ENCODE results near the gene USP5.
"Not testable (repeated sequence)": the region's sequence is repeated elsewhere in the genome, so short reads cannot be mapped to it uniquely, and the experiment has no call there.

The USP5 gene

DNA sequence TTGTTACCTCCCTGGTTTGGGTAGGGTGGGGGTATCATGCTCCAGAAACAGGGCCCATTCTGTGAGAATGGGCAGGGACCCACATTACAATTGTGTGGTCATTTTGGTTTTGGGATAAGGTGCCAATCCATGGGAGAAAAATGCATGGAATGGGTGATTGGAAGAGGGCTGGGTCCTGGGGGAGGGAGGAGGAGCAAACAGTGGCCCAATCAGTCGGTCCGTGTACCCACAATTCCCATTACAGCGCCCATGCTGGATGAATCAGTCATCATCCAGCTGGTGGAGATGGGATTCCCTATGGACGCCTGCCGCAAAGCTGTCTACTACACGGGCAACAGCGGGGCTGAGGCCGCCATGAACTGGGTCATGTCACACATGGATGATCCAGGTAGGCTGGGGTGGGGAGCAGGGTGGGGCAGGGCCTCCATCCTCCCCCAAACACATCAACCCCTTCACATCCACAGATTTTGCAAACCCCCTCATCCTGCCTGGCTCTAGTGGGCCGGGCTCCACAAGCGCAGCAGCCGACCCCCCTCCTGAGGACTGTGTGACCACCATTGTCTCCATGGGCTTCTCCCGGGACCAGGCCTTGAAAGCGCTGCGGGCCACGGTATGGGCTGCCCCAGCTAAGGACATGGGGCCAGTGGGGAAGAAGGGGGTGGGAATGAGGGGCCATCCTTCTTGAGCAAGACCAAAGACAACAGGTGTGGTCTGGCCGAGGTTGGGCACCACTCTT is 11.8 kb downstream of the USP5 start:
- DNase-seq (ENCODE audit: low read depth in 2 of 2): no peak

DNA sequence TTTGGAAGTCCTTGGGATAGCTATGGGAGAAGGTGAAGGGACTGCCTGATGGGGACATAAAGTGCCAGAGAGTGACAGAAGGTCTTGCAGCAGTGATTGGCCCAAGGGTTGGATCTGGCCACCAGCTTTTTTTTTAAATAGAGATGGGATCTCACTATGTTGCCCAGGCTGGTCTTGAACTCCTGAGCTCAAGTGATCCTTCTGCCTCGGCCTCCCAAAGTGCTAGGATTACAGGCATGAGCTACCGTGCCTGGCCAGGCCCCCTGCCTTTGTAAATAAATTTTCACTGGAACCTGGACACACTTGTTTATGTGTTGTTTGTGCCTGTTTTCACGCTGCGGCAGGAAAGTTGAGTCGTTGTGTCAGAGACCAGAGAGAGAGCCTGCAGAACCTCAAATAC is 13.4 kb downstream of the USP5 start:
- not testable (repeated sequence) for DNase-seq (ENCODE audit: low read depth in 2 of 2)

DNA sequence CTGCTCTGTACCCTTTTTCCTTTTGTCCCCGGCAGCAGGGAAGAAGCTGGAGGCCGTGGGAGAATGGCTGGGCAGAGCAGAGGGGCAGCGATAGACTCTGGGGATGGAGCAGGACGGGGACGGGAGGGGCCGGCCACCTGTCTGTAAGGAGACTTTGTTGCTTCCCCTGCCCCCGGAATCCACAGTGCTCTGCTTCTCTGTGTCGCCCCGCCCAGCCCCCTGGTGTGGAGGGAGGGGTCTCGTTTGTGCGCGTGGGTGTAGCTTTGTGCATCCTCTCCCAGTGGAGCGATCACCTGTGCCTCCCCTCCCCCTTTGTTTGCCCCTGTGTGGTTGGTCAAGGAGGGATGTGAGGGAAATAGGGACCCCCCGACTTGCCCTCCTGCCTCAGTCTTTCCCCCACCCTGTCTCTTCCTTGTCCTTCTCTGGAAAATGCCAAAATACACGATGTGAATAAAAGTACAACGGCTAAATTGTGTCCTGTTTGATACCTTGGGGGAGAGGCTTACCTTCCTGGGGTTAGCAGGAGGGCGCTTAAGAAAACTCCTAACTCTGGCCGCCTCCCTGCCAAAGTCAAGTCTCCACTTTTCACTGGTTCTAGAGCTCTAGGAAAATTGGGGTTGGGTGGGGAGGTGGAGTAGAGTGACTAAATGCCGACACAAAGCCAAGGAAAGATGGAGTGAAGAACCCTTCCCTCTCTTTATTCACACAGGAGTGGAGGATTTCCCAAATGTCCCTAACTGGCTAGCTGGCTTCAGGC is 14.4 kb downstream of the USP5 start:
- DNase-seq (ENCODE audit: low read depth in 2 of 2): no peak

DNA sequence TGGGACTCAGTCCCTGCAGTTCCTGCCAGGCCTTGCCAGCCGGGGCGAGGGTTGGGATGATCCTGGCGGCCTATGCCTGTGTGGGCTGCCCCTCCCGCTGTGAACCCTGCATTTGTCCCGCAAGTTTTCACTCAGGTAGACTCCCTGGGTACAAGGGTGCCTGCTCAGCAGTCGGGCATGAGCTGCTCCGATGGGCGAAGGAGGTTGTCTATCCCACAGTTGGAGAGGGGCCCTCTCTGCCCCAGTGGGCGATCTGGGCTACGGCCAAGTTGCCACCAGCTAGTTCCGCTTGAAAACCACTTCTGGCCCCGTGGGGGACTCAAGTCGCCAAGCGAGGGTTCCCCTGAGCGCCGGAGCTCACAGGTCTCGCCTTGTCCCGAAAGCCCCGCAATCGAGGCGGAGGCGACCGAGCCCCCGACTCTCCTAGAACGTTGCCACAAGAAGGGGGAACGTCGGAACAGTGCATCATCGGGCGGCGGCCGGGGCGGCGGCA is 15.0 kb downstream of the USP5 start:
- no peak for DNase-seq (ENCODE audit: low read depth in 2 of 2)

DNA sequence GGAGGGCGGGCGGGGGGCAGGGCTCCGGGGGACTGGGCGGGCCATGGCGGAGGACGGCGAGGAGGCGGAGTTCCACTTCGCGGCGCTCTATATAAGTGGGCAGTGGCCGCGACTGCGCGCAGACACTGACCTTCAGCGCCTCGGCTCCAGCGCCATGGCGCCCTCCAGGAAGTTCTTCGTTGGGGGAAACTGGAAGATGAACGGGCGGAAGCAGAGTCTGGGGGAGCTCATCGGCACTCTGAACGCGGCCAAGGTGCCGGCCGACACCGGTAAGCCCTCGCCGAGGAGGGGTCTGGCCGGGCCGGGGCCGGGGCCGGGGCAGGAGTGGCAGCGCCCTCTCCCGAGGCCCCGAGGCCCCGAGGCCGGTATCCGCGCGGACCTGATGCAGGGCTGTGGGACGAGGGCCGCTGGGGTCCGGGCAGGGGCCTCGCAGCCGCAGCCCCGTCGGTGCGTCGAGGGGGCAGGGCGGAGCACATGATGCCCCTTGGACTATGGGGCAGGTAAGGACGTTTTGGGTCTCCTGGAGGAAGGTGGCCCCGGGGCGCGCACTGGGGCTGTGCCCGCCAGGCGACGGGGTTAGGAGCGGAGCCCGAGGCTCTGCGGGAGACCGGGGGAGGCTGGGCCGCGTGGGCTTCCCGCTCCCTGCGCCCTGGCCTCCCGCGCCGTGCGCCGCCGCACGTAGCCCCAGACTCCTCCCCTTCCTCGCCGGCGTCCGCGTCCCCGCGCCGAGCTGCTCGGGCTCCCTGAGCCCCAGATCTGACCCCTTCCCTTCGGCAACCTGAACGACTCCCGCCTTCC is 15.7 kb downstream of the USP5 start, which contains the start of gene TPI1:
Gene TPI1, plus strand, starts transcription at position 119 of the 798 bp plus-strand sequence. Its CDS starts 36 bp downstream, at position 155.
- DNase-seq (ENCODE audit: low read depth in 2 of 2): peak; percentile 45 to 61

DNA sequence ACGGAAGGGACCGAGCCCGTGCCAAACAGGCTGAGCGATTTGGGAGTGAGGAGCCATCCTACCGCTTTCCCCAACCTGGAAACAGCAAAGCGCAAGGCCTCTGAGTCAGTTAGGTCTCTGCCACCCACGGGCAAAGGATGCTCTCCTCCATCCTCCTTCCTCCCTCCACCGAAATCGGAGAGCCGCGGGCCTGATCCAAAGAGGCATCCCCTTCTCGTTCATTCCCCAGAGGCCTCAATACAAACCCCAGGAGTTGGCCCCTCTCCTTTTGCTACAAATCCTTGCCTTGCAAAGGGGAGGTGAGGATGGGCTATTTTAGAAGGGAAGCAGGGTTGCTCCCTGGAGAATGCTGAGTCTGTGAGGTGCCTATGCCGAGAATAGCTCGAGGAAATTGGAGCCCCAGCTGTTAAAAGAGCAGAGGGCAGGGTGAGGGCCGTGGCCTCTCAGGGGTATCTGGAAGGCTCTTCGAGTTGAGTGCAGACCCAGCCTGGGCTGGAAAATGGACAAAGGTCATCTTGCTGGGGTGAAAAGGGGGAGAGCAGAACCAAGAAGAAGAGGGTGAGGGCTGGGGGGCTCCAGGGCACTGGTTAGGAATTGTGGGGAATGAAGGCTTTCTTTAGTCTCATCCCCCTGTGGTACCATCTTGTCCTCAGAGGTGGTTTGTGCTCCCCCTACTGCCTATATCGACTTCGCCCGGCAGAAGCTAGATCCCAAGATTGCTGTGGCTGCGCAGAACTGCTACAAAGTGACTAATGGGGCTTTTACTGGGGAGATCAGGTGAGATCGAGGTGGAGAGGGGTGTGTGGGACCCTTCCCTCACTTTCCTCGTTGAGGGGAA is 16.5 kb downstream of the USP5 start:
- DNase-seq (ENCODE audit: low read depth in 2 of 2): no peak

DNA sequence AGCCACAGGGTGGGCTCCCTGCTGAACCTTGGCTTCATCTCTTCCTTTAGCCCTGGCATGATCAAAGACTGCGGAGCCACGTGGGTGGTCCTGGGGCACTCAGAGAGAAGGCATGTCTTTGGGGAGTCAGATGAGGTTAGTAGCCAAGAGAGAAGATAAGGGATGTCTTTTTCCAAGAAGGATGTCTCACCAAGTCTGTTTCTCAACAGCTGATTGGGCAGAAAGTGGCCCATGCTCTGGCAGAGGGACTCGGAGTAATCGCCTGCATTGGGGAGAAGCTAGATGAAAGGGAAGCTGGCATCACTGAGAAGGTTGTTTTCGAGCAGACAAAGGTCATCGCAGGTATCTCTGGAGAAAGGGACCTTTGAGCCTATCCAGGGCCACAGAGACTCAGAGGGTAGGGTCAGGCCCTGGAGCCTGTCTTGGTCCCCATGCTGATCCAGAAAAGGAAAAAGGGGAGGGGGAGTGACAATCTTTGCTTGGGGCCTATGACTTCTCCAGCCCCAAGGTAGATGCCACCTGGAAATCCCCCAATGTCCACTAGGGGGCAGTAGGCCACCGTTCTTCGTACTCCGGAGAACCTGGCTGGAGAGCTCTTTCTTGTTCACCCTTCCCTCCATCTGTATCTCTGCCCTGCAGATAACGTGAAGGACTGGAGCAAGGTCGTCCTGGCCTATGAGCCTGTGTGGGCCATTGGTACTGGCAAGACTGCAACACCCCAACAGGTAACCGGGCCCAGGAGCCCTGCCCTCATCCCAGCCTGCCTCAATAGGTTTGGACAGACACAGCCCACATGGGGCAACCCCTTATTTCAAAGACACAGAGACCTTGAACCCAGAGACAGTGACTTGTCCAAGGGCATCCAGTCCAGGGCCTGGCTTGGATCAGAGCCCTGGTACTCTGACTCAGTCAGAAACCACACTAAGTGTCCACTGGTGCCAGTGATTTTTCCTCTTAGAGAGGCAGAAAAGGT is 17.4 kb downstream of the USP5 start:
- peak; percentile 53 to 71 for DNase-seq (ENCODE audit: low read depth in 2 of 2)

DNA sequence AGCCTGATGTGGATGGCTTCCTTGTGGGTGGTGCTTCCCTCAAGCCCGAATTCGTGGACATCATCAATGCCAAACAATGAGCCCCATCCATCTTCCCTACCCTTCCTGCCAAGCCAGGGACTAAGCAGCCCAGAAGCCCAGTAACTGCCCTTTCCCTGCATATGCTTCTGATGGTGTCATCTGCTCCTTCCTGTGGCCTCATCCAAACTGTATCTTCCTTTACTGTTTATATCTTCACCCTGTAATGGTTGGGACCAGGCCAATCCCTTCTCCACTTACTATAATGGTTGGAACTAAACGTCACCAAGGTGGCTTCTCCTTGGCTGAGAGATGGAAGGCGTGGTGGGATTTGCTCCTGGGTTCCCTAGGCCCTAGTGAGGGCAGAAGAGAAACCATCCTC is 18.4 kb downstream of the USP5 start:
- not testable (repeated sequence) for DNase-seq (ENCODE audit: low read depth in 2 of 2)

DNA sequence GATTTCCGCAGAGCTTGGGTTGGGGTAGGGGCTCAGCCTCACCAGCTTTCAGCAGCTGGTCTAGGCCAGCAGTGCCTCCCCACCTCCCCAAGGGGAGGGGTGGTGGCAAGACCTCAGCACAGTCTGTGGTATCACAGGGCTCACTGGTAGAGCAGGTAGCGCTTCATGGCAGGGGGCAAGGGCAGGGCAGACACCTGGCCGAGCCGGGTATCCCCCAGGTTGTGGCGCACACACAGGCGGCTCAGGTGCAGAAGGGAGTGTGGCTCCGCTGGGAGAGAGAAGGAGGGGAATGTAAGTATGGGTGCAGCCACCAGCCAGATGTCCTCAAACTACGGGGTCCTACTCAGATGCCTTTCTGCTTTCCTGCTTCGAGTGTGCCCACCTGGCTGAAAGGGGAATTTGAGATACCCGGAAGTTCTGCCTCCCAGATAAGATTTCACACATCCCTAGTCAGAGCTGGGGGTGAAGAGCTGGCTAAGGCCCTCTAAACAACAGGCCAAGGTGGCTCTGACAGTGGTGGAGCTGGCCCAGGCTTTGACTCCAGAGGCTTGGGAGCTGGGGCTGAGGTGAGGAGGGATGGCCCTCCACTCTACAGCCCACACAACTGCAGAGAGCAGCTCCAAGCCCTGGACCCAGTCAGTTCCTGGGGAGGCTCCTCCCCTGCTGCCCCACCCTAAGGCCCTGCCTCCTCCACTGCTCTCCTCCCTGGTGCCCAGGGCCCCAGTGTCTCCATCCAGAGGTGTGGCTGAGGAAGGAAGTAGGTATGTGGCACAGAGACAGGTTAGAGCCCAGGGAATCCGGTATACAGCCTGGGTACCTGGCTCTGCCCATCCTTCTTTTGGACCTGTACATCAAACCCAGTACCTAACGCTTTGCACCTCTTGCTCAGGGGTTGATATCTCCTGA is 19.4 kb downstream of the USP5 start:
- DNase-seq (ENCODE audit: low read depth in 2 of 2): no peak

DNA sequence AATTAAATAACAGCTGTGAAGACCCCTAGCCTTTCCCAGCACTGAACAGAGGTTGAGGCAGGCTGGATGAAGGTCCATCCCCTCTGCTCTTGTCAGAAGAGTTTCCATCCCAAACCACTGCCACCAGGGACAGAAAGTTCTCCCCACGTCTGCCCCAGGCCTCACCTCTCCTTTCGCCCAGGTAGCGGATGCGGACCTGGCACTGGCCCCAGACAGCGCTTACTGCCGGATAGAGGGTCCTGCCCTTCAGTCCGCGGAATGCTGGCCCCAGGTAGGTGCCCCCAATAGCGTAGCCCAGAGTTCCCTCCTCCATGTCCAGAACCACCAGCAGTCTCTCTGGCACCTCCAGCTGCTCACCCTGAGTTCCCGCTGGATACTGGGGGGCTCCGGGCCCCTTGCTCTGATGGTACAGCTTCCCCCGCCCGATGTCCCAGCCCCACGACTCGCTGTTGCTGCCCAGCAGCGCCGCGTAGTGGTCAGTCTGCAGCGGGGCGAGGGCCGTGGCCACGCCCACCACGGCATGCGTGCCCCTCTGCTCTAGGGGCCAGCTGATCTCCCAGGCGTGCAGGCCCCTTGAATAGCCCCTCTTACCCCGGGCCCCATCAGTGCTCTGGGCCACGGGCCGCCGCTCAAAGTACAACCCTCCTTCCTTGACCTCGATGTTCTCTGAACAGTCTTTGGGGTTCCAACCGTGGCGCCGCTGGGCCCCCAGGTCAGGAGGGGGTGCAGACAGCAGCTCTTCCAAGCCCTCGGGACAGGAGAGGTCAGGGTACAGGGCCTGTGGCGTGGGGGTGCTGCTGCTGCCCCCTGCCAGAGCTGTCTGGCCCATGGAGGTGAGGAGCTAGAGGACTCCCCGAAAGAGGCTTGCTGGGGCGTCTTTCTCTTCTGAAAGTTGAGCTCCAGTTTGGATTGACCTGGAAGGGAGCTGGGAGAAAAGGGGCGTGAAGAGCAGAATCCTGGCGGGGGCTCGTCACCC is 20.4 kb downstream of the USP5 start:
- DNase-seq (ENCODE audit: low read depth in 2 of 2): peak; percentile 60 to 63

DNA sequence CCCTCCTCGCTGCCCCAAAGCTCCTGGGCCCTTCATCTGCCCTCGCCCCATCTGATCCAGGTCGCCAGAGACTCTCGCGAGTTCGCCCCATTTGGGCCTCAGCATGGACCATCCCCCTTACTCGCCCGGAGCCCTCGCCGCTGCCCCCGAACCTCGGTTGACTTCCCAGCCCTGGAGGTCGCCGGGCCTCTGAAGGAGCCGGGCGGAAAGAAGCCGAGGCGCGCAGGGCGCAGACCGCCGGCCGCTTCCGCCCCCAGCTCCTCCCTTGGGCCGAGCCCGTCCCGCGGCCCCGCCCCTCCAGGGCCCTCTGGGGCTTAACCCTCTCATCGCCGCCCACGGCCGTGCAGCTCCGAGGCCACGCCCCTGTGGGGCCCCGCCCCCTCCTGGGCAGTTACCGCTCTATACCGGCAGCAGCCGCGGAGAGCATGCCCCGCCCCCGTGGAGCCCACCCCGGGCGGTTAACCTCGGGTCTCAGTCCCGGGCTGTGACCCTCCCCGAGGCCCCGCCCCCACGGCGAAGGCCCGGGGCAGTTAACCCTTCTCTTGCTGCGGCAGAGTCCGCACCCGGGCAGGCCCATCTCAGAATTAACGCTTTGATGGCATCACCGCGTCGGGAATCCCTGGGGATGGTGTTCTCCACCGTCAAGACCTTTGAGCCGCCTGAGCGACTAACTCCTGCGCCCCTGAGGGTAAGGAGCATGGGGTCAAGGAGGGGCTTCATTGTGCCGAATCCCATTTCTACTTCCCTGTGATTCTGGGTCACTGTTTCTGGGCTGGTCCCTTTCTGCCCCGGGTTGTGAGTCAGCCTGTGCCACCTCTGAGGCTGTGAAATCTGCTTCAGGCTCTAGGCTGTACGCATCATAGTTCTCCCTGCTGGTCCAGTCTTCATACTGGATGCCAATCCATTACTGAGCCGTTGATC is 21.4 kb downstream of the USP5 start, which contains the start of gene SPSB2:
Gene SPSB2, minus strand, starts transcription at position 210 of the 921 bp plus-strand sequence. CDS start 402 bp downstream, outside the sequence.
- DNase-seq (ENCODE audit: low read depth in 2 of 2): peak; percentile 97 to 99

DNA sequence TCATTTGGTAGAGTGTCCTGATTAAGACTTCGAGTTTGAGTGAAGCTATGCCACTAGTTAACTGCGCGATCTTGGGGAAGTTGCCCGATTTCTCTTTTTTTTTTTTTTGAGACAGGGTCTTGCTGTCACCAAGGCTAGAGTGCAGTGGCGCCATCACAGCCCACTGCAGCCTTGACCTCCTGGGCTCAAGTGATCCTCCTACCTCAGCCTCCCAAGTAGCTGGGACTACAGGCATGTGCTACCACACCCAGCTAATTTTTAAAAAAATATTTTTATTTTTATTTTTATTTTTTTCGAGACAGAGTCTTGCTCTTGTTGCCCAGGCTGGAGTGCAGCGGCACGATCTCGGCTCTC is 22.0 kb downstream of the USP5 start:
- not testable (repeated sequence) for DNase-seq (ENCODE audit: low read depth in 2 of 2)

DNA sequence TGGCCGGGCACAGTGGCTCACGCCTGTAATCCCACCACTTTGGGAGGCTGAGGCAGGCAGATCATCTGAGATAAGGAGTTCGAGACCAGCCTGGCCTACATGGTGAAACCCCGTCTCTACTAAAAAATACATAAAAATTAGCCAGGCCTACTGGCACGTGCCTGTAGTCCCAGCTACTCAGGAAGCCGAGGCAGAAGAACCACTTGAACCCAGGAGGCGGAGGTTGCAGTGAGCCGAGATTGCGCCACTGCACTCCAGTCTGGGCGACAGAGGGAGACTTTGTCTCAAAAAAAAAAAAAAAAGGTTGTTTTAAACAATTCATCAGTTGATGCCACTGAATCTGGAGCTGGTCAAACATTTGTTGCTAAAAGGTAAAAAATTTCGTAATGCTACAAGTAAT is 27.9 kb downstream of the USP5 start:
- not testable (repeated sequence) for DNase-seq (ENCODE audit: low read depth in 2 of 2)

DNA sequence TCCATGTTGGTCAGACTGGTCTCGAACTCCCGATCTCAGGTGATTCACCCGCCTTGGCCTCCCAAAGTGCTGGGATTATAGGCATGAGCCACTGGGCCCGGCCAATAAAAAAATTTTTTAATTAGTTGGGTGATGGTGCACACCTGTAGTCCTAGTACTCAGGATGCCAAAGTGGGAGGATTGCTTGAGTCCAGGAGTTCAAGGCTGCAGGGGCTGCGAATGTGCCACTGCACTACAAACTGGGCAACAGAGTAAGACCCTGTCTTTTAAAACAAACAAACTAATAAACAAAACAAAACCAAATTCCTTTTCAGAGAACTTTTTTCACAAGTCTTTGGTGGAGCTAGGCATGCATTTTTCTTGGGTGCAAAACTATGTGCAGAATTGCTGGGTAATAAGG is 31.3 kb downstream of the USP5 start:
- no peak for DNase-seq (ENCODE audit: low read depth in 2 of 2)

DNA sequence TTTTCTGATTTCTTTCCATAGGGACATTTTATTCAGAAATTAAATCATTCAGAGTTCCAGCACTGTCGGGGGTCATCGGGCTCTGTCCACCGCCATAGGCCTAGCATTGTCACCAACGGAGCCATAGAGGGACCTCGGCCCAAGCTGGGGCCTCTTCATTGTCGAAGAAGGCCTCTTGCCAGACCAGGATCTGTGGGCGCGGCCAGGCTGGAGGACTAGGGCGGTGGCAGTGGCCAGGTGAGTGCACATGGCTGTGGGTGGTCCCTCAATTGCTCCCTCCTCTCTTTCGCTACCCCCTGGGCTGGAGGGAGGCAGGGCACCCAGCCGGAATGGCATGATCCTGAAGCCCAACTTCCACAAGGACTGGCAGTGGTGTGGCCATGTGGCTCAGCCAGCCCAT is 31.7 kb downstream of the USP5 start:
- DNase-seq (ENCODE audit: low read depth in 2 of 2): no peak

DNA sequence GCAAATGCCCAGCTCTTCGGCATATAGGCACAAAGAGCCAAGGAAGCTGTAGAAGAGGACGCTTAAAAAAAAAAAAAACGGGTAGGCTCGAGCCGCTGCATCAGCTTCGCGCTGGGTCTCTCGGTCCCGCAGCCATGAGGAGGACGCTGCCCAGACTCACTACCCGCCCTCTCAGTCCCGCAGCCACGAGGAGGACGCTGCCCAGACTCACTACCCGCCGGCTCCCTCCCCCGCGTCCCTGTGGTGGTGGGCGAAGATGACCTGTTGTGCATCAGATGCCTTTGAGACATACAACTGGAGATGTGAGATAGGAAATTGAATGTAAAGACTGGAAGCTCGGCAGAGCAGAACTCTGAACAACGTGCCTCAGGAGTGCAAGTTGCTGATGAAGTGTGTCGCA is 32.6 kb downstream of the USP5 start:
- no peak for DNase-seq (ENCODE audit: low read depth in 2 of 2)
